MM.1S (cell line): ENCODE measurements around the gene TSPAN5.

Experiments used
- DNase-seq: peaks from one replicate; pipeline ENCODE4 v3.0.0-alpha.2; 2015
- H2AFZ ChIP-seq: fragments of 300-600 bp; sonication (generic); 2 replicates; pipeline ENCODE4 v1.6.0; 2016; ENCODE audit warnings: antibody characterized with exemption, low read length
- H3F3A ChIP-seq: fragments of 300-600 bp; sonication (generic); 2 replicates; pipeline ENCODE4 v1.6.1; 2016; ENCODE audit warnings: mild to moderate bottlenecking, antibody characterized with exemption, low read length, moderate library complexity, mixed read lengths; ENCODE audit not compliant: insufficient read depth
- H3K27ac ChIP-seq: fragments of 300-600 bp; sonication (generic); 2 replicates; pipeline ENCODE4 v1.5.1; 2016; ENCODE audit warnings: mild to moderate bottlenecking, low read length
- H3K27me3 ChIP-seq: fragments of 300-600 bp; sonication (generic); replicated peaks from 2 replicates; pipeline ENCODE4 v1.6.0; 2016; ENCODE audit warnings: low read length; ENCODE audit not compliant: insufficient read depth
- H3K36me3 ChIP-seq: fragments of 300-600 bp; sonication (generic); replicated peaks from 2 replicates; pipeline ENCODE4 v1.6.1; 2016; ENCODE audit warnings: mild to moderate bottlenecking, low read length, mixed read lengths; ENCODE audit not compliant: insufficient read depth
- H3K4me1 ChIP-seq: fragments of 300-600 bp; sonication (generic); 2 replicates; pipeline ENCODE4 v1.6.1; 2016; ENCODE audit warnings: low read length, mixed read lengths
- H3K4me2 ChIP-seq: fragments of 300-600 bp; sonication (generic); 2 replicates; pipeline ENCODE4 v1.6.0; 2016; ENCODE audit warnings: low read depth, low read length
- H3K4me3 ChIP-seq: fragments of 300-600 bp; sonication (generic); 2 replicates; pipeline ENCODE4 v1.5.1; 2016; ENCODE audit warnings: low read length, mixed read lengths
- H3K79me2 ChIP-seq: fragments of 300-600 bp; sonication (generic); 2 replicates; pipeline ENCODE4 v1.6.1; 2016; ENCODE audit warnings: mixed run types, low read length, mixed read lengths
- H3K9ac ChIP-seq: fragments of 300-600 bp; sonication (generic); 2 replicates; pipeline ENCODE4 v1.6.1; 2016; ENCODE audit warnings: low read length, mixed read lengths
- H3K9me2 ChIP-seq: fragments of 300-600 bp; sonication (generic); replicated peaks from 2 replicates; pipeline ENCODE4 v1.6.1; 2016; ENCODE audit warnings: mild to moderate bottlenecking, low read length, mixed read lengths; ENCODE audit not compliant: insufficient read depth
- H3K9me3 ChIP-seq: fragments of 300-600 bp; sonication (generic); replicated peaks from 2 replicates; pipeline ENCODE4 v1.6.1; 2016; ENCODE audit warnings: mild to moderate bottlenecking, low read length, mixed read lengths; ENCODE audit not compliant: insufficient read depth
- H4K20me1 ChIP-seq: fragments of 300-600 bp; sonication (generic); 2 replicates; pipeline ENCODE4 v1.6.1; 2016; ENCODE audit warnings: mild to moderate bottlenecking, low read length, moderate library complexity, mixed read lengths; ENCODE audit not compliant: insufficient read depth
- CTCF ChIP-seq: fragments of 300-600 bp; sonication (generic); IDR thresholded peaks from 2 replicates; pipeline ENCODE4 v1.5.1; 2016; ENCODE audit warnings: antibody characterized with exemption, low read length, mixed read lengths
- EZH2 ChIP-seq: fragments of 300-600 bp; sonication (generic); optimal IDR thresholded peaks from 2 replicates; pipeline ENCODE3; 2017; ENCODE audit warnings: low read depth, mild to moderate bottlenecking, antibody characterized with exemption, low read length, mixed read lengths
- EZH2phosphoT487 ChIP-seq: fragments of 300-600 bp; sonication (generic); IDR thresholded peaks from 2 replicates; pipeline ENCODE4 v1.6.1; 2018; ENCODE audit warnings: antibody characterized with exemption, low read length

The TSPAN5 gene

GRCh38 chr4:98623126-98623802 lies 35.1 kb downstream of the TSPAN5 start:
- Histone ChIP-seq H3K4me1 (no peaks in the 10 kb centered on the region), H3K9ac (no peak overlapping the region), H3K36me3 (no peaks in the 10 kb centered on the region), H3K9me3 (no peaks in the 10 kb centered on the region), H3F3A (no peaks in the 10 kb centered on the region), H3K79me2 (no peaks in the 10 kb centered on the region), H3K9me2 (no peaks in the 10 kb centered on the region), H3K27me3 (no peaks in the 10 kb centered on the region), H3K4me2 (no peak overlapping the region), H3K27ac (no peak overlapping the region), H3K4me3 (no peak overlapping the region), H4K20me1 (no peaks in the 10 kb centered on the region), H2AFZ (no peak overlapping the region)
- no peak for DNase-seq
- TF ChIP-seq CTCF = no peak
- no peak for TF ChIP-seq EZH2
- no peak for TF ChIP-seq EZH2phosphoT487

GRCh38 chr4:98620087-98620784 lies 38.2 kb downstream of the TSPAN5 start:
- H3K4me2 ChIP-seq = no peak overlapping the region
- no peak overlapping the region for H2AFZ ChIP-seq
- TF ChIP-seq EZH2phosphoT487 (no peak), EZH2 (no peak), CTCF (no peak)
- DNase-seq = no peak
- H3K9ac ChIP-seq = no peak overlapping the region
- no peaks in the 10 kb centered on the region for H3F3A ChIP-seq
- no peaks in the 10 kb centered on the region for H3K36me3 ChIP-seq
- no peaks in the 10 kb centered on the region for H3K9me2 ChIP-seq
- no peaks in the 10 kb centered on the region for H4K20me1 ChIP-seq
- no peak overlapping the region for H3K27ac ChIP-seq
- H3K9me3 ChIP-seq = no peaks in the 10 kb centered on the region
- H3K4me1 ChIP-seq = no peaks in the 10 kb centered on the region
- 0 out of 2 replicates have a peak, but pooled peaks cover 4% of the 10 kb centered on the region for H3K79me2 ChIP-seq
- no peak overlapping the region for H3K4me3 ChIP-seq
- H3K27me3 ChIP-seq = no peaks in the 10 kb centered on the region

GRCh38 chr4:98619180-98619579 lies 39.2 kb downstream of the TSPAN5 start:
- Histone ChIP-seq H3K9me3 (no peaks in the 10 kb centered on the region), H3K79me2 (0 out of 2 replicates have a peak, but pooled peaks cover 4% of the 10 kb centered on the region), H4K20me1 (no peaks in the 10 kb centered on the region), H3K36me3 (no peaks in the 10 kb centered on the region), H3K4me3 (no peak overlapping the region), H3K27ac (no peak overlapping the region), H2AFZ (no peak overlapping the region), H3K27me3 (no peaks in the 10 kb centered on the region), H3K9ac (no peak overlapping the region), H3F3A (no peaks in the 10 kb centered on the region), H3K9me2 (no peaks in the 10 kb centered on the region), H3K4me2 (no peak overlapping the region), H3K4me1 (no peaks in the 10 kb centered on the region)
- TF ChIP-seq EZH2 (no peak), CTCF (no peak), EZH2phosphoT487 (no peak)
- DNase-seq = no peak
